OCI-LY3 (cell line): ENCODE data around the gene GRN.

Experiments used
- H2AFZ ChIP-seq: fragments of 200-600, 300-600 bp; shearing (Covaris generic); 2 replicates; pipeline ENCODE4 v1.6.0; 2014; ENCODE audit warnings: antibody characterized with exemption, low read depth, low read length
- H3K27ac ChIP-seq: fragments of 200-600, 300-600 bp; sonication (generic); 2 replicates; pipeline ENCODE4 v1.5.1; 2014; ENCODE audit warnings: mild to moderate bottlenecking, low read length, moderate library complexity, mixed read lengths
- H3K27me3 ChIP-seq: fragments of 200-600, 300-600 bp; sonication (generic); 2 replicates; pipeline ENCODE4 v1.6.1; 2014; ENCODE audit warnings: low read depth, low read length, mixed read lengths
- H3K36me3 ChIP-seq: fragments of 200-600, 300-600 bp; sonication (generic); replicated peaks from 2 replicates; pipeline ENCODE3; 2014; ENCODE audit warnings: low read depth, low read length, mixed read lengths
- H3K4me1 ChIP-seq: fragments of 300-600, 200-600 bp; sonication (generic); 2 replicates; pipeline ENCODE4 v1.6.1; 2014; ENCODE audit warnings: low read length, mixed read lengths
- H3K4me2 ChIP-seq: fragments of 200-600, 300-600 bp; sonication (generic); 2 replicates; pipeline ENCODE4 v1.6.1; 2014; ENCODE audit warnings: low read length, mixed read lengths
- H3K4me3 ChIP-seq: fragments of 300-600, 200-600 bp; sonication (generic); 2 replicates; pipeline ENCODE4 v1.5.1; 2014; ENCODE audit warnings: antibody characterized with exemption, mild to moderate bottlenecking, low read length, moderate library complexity
- H3K79me2 ChIP-seq: fragments of 300-600, 200-600 bp; shearing (Covaris generic); 2 replicates; pipeline ENCODE4 v1.6.1; 2014; ENCODE audit warnings: mild to moderate bottlenecking, low read length, mixed read lengths
- H3K9ac ChIP-seq: fragments of 300-600, 200-600 bp; shearing (Covaris generic); 2 replicates; pipeline ENCODE4 v1.6.0; 2014; ENCODE audit warnings: mild to moderate bottlenecking, low read length, moderate library complexity
- H3K9me3 ChIP-seq: fragments of 200-600, 300-600 bp; shearing (Covaris generic); 2 replicates; pipeline ENCODE4 v1.6.1; 2014; ENCODE audit warnings: low read length, mixed read lengths; ENCODE audit not compliant: insufficient read depth
- H4K20me1 ChIP-seq: fragments of 200-600, 300-600 bp; sonication (generic); 2 replicates; pipeline ENCODE4 v1.6.1; 2016; ENCODE audit warnings: low read length, mixed read lengths; ENCODE audit not compliant: insufficient read depth
- EZH2phosphoT487 ChIP-seq: fragments of 200-600 bp; shearing (Covaris generic); IDR thresholded peaks from 2 replicates; pipeline ENCODE4 v1.6.1; 2018; ENCODE audit warnings: antibody characterized with exemption, mixed run types, low read depth
- TF ChIP-seq, protein P1 (sequence below): fragments of 200-600, 300-600 bp; sonication (generic); IDR thresholded peaks from 2 replicates; pipeline ENCODE4 v1.5.1; 2014; ENCODE audit warnings: antibody characterized with exemption, low read length, low read depth

Gene GRN

DNA sequence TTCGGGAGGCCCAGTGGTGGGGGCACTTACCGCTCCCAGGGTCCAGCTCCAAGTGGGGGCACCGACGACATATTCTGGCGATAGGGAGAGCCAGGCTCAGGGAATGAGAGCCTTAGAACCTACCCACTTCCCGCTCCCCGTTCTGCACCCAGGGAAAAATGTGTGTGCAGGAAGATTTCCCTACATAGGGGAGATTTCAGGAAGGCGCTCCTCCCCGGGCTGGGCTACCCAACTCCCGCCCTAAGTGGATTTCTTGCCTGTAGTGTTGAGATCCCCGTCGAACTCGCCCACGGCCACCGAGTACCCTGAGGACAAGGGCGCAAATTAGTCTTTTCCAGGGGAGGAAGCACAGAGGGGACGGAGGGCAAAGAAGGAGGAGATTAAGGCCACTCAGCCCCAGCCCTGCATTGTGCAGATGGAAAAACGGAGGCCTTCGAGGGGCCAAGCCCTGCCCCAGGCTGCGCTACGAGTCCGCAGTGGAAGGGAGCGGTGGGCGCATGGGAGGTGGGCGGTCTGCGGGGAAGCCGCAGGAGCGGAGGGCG, 39.2 kb downstream of the GRN start:
- H3K27ac ChIP-seq = no peak overlapping the region
- H3K9ac ChIP-seq = no peak overlapping the region
- peaks cover 4% of the 10 kb centered on the region; the same call in 1 of the 2 replicates for H3K4me1 ChIP-seq
- H3K4me2 ChIP-seq = 0 out of 2 replicates have a peak overlapping the region, but pooled peaks have one; percentile 99
- no peak for TF ChIP-seq EZH2phosphoT487
- TF ChIP-seq, protein P1, sequence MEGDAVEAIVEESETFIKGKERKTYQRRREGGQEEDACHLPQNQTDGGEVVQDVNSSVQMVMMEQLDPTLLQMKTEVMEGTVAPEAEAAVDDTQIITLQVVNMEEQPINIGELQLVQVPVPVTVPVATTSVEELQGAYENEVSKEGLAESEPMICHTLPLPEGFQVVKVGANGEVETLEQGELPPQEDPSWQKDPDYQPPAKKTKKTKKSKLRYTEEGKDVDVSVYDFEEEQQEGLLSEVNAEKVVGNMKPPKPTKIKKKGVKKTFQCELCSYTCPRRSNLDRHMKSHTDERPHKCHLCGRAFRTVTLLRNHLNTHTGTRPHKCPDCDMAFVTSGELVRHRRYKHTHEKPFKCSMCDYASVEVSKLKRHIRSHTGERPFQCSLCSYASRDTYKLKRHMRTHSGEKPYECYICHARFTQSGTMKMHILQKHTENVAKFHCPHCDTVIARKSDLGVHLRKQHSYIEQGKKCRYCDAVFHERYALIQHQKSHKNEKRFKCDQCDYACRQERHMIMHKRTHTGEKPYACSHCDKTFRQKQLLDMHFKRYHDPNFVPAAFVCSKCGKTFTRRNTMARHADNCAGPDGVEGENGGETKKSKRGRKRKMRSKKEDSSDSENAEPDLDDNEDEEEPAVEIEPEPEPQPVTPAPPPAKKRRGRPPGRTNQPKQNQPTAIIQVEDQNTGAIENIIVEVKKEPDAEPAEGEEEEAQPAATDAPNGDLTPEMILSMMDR = no peak
- H3K36me3 ChIP-seq = no peaks in the 10 kb centered on the region
- no peaks in the 10 kb centered on the region for H4K20me1 ChIP-seq
- peaks cover 2% of the 10 kb centered on the region; the same call in 1 of the 2 replicates for H3K27me3 ChIP-seq
- H3K79me2 ChIP-seq = no peaks in the 10 kb centered on the region
- H2AFZ ChIP-seq = no peak overlapping the region
- no peaks in the 10 kb centered on the region for H3K9me3 ChIP-seq
- H3K4me3 ChIP-seq = peak overlapping the region; percentile 95; the same call in 1 of the 2 replicates

GRCh38 chr17:44384823-44385286, 39.8 kb downstream of the GRN start:
- Histone ChIP-seq H3K9ac (peak overlapping the region; percentile 72), H2AFZ (peak overlapping the region; percentile 97), H3K27ac (no peak overlapping the region), H3K27me3 (peaks cover 2% of the 10 kb centered on the region; the same call in 1 of the 2 replicates), H3K4me3 (peak overlapping the region; percentile 95), H3K4me2 (peak overlapping the region; percentile 99), H3K79me2 (no peaks in the 10 kb centered on the region), H4K20me1 (no peaks in the 10 kb centered on the region), H3K9me3 (no peaks in the 10 kb centered on the region), H3K36me3 (no peaks in the 10 kb centered on the region), H3K4me1 (peaks cover 7% of the 10 kb centered on the region; the same call in 1 of the 2 replicates)
- TF ChIP-seq, protein P1 = no peak
- no peak for TF ChIP-seq EZH2phosphoT487

DNA sequence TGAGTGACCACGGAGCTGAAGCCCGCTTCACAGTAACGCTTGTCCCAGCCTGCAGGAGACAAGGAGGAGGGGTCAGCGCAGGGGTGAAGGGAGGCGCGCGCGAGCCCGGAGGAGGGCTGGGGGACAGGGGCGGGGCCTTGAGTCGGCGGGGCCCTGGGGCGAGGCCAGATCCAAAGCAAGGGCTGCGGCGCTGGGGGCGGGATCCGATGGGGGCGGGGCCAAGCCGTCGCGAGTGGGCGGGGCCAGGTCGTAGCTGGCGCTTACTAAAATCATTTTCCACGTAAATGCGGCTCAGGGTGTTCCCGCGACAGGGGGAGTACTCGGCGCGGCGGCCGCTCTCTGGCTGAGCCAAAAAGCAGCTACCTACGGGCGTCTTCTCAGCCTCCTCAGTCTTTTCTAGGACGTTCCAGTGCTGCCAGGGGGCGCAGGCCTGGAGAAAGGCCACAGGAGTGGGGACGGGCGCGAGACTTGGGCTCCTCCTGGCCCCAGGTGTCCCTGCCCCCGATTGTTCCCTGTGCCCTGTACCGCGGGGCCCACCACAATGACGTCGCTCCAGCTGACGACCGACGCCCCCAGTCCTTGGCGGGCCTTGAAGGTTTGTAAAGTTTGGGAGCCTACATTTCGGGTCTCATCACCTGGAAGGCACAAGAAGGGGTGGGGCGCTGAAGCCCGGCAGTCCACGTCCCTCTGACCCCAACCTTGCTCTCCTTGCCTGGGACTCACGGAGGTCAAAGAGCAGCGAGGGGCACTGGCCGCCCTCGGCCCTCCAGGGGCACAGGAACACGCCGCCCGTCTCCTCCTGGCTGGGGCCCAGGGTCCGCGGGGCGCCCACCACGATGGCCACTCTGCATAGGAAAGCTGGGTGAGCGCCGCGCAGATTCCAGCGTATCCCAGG, 40.4 kb downstream of the GRN start:
- Histone ChIP-seq H3K9me3 (no peaks in the 10 kb centered on the region), H3K27me3 (peaks cover 2% of the 10 kb centered on the region; the same call in 1 of the 2 replicates), H3K27ac (no peak overlapping the region), H3K4me2 (peak overlapping the region; percentile 99), H3K4me1 (peaks cover 9% of the 10 kb centered on the region; the same call in 1 of the 2 replicates), H3K9ac (peak overlapping the region; percentile 72), H3K36me3 (no peaks in the 10 kb centered on the region), H4K20me1 (no peaks in the 10 kb centered on the region), H3K4me3 (peak overlapping the region; percentile 95), H2AFZ (peak overlapping the region; percentile 97), H3K79me2 (no peaks in the 10 kb centered on the region)
- TF ChIP-seq EZH2phosphoT487 = no peak
- TF ChIP-seq, protein P1 = peak; percentile 39; the same call in 1 of the 2 replicates

GRCh38 chr17:44386182-44386525, 41.1 kb downstream of the GRN start:
- peak overlapping the region; percentile 99 for H3K4me2 ChIP-seq
- H3K36me3 ChIP-seq = no peaks in the 10 kb centered on the region
- peaks cover 2% of the 10 kb centered on the region; the same call in 1 of the 2 replicates for H3K27me3 ChIP-seq
- no peak overlapping the region for H3K27ac ChIP-seq
- no peak overlapping the region for H2AFZ ChIP-seq
- no peaks in the 10 kb centered on the region for H3K79me2 ChIP-seq
- H3K9me3 ChIP-seq = no peaks in the 10 kb centered on the region
- H3K9ac ChIP-seq = no peak overlapping the region
- H3K4me3 ChIP-seq = peak overlapping the region; percentile 95
- H4K20me1 ChIP-seq = no peaks in the 10 kb centered on the region
- peaks cover 9% of the 10 kb centered on the region; the same call in 1 of the 2 replicates for H3K4me1 ChIP-seq
- TF ChIP-seq, protein P1 = no peak
- no peak for TF ChIP-seq EZH2phosphoT487
